Tibial artery (tissue), 4 donors: ENCODE results near the gene DOCK11.

Source experiments
- DNase-seq, 2 donors: peaks; one replicate each; pipeline ENCODE4 v3.0.0-alpha.2; 2019
- H3K27ac ChIP-seq, 2 donors: fragments of 200-600 bp; sonication (generic) in 1 of 2; 1 replicate in 1 of 2; 2 replicates in 1 of 2; pipeline ENCODE4 v1.5.1; 2018 to 2019; ENCODE audit warnings: mild to moderate bottlenecking in 1 of 2
- H3K27me3 ChIP-seq, 2 donors: fragments of 200-600 bp; sonication (generic) in 1 of 2; one replicate each; pipeline versions ENCODE4 v1.5.1 to v1.6.0; 2016 to 2019
- H3K36me3 ChIP-seq, 3 donors: fragments of 200-600 bp; sonication (generic) in 2 of 3; one replicate each; pipeline ENCODE4 v1.5.1; 2016 to 2019; ENCODE audit warnings: mild to moderate bottlenecking in 2 of 3
- H3K4me1 ChIP-seq, 4 donors: fragments of 200-600 bp; sonication (generic) in 2 of 4; 1 replicate in 3 of 4; 2 replicates in 1 of 4; pipeline ENCODE4 v1.5.1; 2016 to 2019
- H3K4me3 ChIP-seq, 2 donors: fragments of 200-600 bp; sonication (generic) in 1 of 2; 1 replicate in 1 of 2; 2 replicates in 1 of 2; pipeline ENCODE4 v1.5.1; 2018 to 2019; ENCODE audit warnings: mild to moderate bottlenecking in 2 of 2
- H3K9me3 ChIP-seq, 3 donors: fragments of 200-600 bp; sonication (generic) in 1 of 3; one replicate each; pipeline ENCODE4 v1.5.1; 2016 to 2019
- CTCF ChIP-seq, 2 experiments: fragments of 200-600 bp in 1 of 2; fragments of 450-650 bp in 1 of 2; IDR thresholded peaks; one replicate each; pipeline ENCODE4 v1.5.1; 2017 to 2019; ENCODE audit warnings: antibody characterized with exemption in 2 of 2, mild to moderate bottlenecking in 1 of 2, moderate library complexity in 1 of 2
- intact Hi-C: fragments of 100-400 bp; cut with DNase I; formaldehyde crosslinking; loops from one replicate; pipeline ENCODE4 v1.15.0; 2023; ENCODE audit warnings: low total_unique reads

The DOCK11 gene

GRCh38 chrX:118603981-118604380, 108.4 kb downstream of the DOCK11 start:
- H3K36me3 ChIP-seq = peaks cover 7 to 11% (median 8%) of the 10 kb centered on the region in 3 donors
- peak overlapping the region in 1 of 2 donors; percentile 52 for H3K27ac ChIP-seq
- peak in 1 of 2 donors; percentile 37 for DNase-seq
- intact Hi-C loops = loop anchor here (10.0 kb wide), 1 partner anchor 201 kb away; no protein-coding TSS in a partner anchor
- no peaks in the 10 kb centered on the region for H3K27me3 ChIP-seq
- peak; percentile 54 to 66 for TF ChIP-seq CTCF (IDR thresholded peaks at IDR 0.05)
- no peak overlapping the region for H3K4me3 ChIP-seq
- peaks cover 0 to 20% (median 5%) of the 10 kb centered on the region in 4 donors for H3K4me1 ChIP-seq
- H3K9me3 ChIP-seq = no peaks in the 10 kb centered on the region

- no peak overlapping the region for H3K4me3 ChIP-seq
- H3K27me3 ChIP-seq = no peaks in the 10 kb centered on the region
- no peak for DNase-seq
- no peaks in the 10 kb centered on the region for H3K4me1 ChIP-seq
- intact Hi-C loops = no loop called here
- no peak for TF ChIP-seq CTCF (IDR thresholded peaks at IDR 0.05)
- peaks cover 18 to 38% (median 30%) of the 10 kb centered on the region in 3 donors for H3K36me3 ChIP-seq
- H3K9me3 ChIP-seq = no peaks in the 10 kb centered on the region
- no peak overlapping the region for H3K27ac ChIP-seq
These were observed 116.7 kb downstream of the DOCK11 start for GRCh38 chrX:118612290-118612689.

GRCh38 chrX:118614150-118614549, 118.5 kb downstream of the DOCK11 start:
- no peak for DNase-seq
- intact Hi-C loops = no loop called here
- no peak for TF ChIP-seq CTCF (IDR thresholded peaks at IDR 0.05)
- Histone ChIP-seq H3K27ac (no peak overlapping the region), H3K9me3 (no peaks in the 10 kb centered on the region), H3K4me1 (no peaks in the 10 kb centered on the region), H3K27me3 (no peaks in the 10 kb centered on the region), H3K36me3 (peaks cover 11 to 28% (median 25%) of the 10 kb centered on the region in 3 donors), H3K4me3 (no peak overlapping the region)

GRCh38 chrX:118615141-118615540, 119.5 kb downstream of the DOCK11 start:
- no peak for TF ChIP-seq CTCF (IDR thresholded peaks at IDR 0.05)
- Histone ChIP-seq H3K9me3 (no peaks in the 10 kb centered on the region), H3K4me1 (no peaks in the 10 kb centered on the region), H3K27ac (no peak overlapping the region), H3K4me3 (no peak overlapping the region), H3K27me3 (no peaks in the 10 kb centered on the region), H3K36me3 (peaks cover 10 to 21% (median 20%) of the 10 kb centered on the region in 3 donors)
- no peak for DNase-seq
- intact Hi-C loops = no loop called here

GRCh38 chrX:118621081-118621759, 125.6 kb downstream of the DOCK11 start:
- Histone ChIP-seq H3K27ac (no peak overlapping the region), H3K27me3 (no peaks in the 10 kb centered on the region), H3K4me1 (no peaks in the 10 kb centered on the region), H3K9me3 (no peaks in the 10 kb centered on the region), H3K4me3 (no peak overlapping the region), H3K36me3 (peaks cover 0 to 8% (median 6%) of the 10 kb centered on the region in 3 donors)
- intact Hi-C loops = no loop called here
- TF ChIP-seq CTCF (IDR thresholded peaks at IDR 0.05) = no peak
- no peak for DNase-seq
